HepG2 (cell line): ENCODE measurements around the gene TIMM44. TPM values are rescaled to one million over a fixed set of nuclear protein-coding genes. Genes with fewer than 3 reads are reported as not detected.
A peak's percentile ranks its signal among the peaks of the same experiment; 100 is the strongest.

Experiments used
- HNF4A ChIP-seq: sonication (generic); formaldehyde crosslinking; IDR thresholded peaks from 2 replicates; pipeline ENCODE4 v1.4.0; 2020; ENCODE audit warnings: missing genetic modification reagents
- NR2F1 ChIP-seq, 2 experiments: fragments of 450-650 bp in 1 of 2; formaldehyde crosslinking in 1 of 2; IDR thresholded peaks; 2 replicates each; pipeline versions ENCODE4 v1.5.0 to v1.6.1; 2016 to 2020; ENCODE audit warnings: mild to moderate bottlenecking in 1 of 2, missing compliant biosample characterization in 1 of 2, missing genetic modification reagents in 1 of 2, moderate library complexity in 1 of 2
- ONECUT2 ChIP-seq: sonication (generic); formaldehyde crosslinking; IDR thresholded peaks from 2 replicates; pipeline ENCODE4 v1.4.0; 2020; ENCODE audit warnings: missing genetic modification reagents
- POGZ ChIP-seq: sonication (generic); formaldehyde crosslinking; IDR thresholded peaks from 2 replicates; pipeline ENCODE4 v1.4.0; 2020; ENCODE audit warnings: mild to moderate bottlenecking, missing genetic modification reagents
- SALL2 ChIP-seq: sonication (generic); formaldehyde crosslinking; IDR thresholded peaks from 2 replicates; pipeline ENCODE4 v1.8.1; 2023; ENCODE audit warnings: mild to moderate bottlenecking, missing genetic modification reagents, inconsistent platforms
- SIN3A ChIP-seq: IDR thresholded peaks from 2 replicates; pipeline ENCODE4 v1.6.1; 2011; ENCODE audit warnings: low read depth, mild to moderate bottlenecking, control low read depth, low read length, borderline replicate concordance
- SNAI1 ChIP-seq: sonication (generic); formaldehyde crosslinking; IDR thresholded peaks from 2 replicates; pipeline ENCODE4 v1.5.0; 2020; ENCODE audit warnings: mild to moderate bottlenecking, missing genetic modification reagents, borderline replicate concordance
- STAG1 ChIP-seq: sonication (generic); formaldehyde crosslinking; IDR thresholded peaks from 2 replicates; pipeline ENCODE4 v1.4.0; 2020; ENCODE audit warnings: missing genetic modification reagents
- ZFP1 ChIP-seq: IDR thresholded peaks from 2 replicates; pipeline ENCODE4 v1.6.1; 2016
- ZFP41 ChIP-seq: sonication (generic); formaldehyde crosslinking; IDR thresholded peaks from 2 replicates; pipeline ENCODE4 v1.4.0; 2020; ENCODE audit warnings: mild to moderate bottlenecking, missing genetic modification reagents, borderline replicate concordance
- ZFP82 ChIP-seq: sonication (generic); formaldehyde crosslinking; IDR thresholded peaks from 2 replicates; pipeline ENCODE4 v1.5.1; 2020; ENCODE audit warnings: mild to moderate bottlenecking, missing genetic modification reagents, borderline replicate concordance
- ZNF124 ChIP-seq: sonication (generic); formaldehyde crosslinking; IDR thresholded peaks from 2 replicates; pipeline ENCODE4 v1.4.0; 2020; ENCODE audit warnings: missing genetic modification reagents
- ZNF543 ChIP-seq: sonication (generic); formaldehyde crosslinking; IDR thresholded peaks from 2 replicates; pipeline ENCODE4 v1.4.0; 2020; ENCODE audit warnings: mild to moderate bottlenecking, missing genetic modification reagents
- ZNF562 ChIP-seq: sonication (generic); formaldehyde crosslinking; IDR thresholded peaks from 2 replicates; pipeline ENCODE4 v1.8.0; 2022; ENCODE audit warnings: missing genetic modification reagents, borderline replicate concordance
- ZNF616 ChIP-seq: sonication (generic); formaldehyde crosslinking; IDR thresholded peaks from 2 replicates; pipeline ENCODE4 v1.5.0; 2020; ENCODE audit warnings: low read depth, mild to moderate bottlenecking, missing genetic modification reagents
- ZNF644 ChIP-seq: IDR thresholded peaks from 2 replicates; pipeline ENCODE4 v1.6.1; 2016; ENCODE audit warnings: low read depth
- ZNF746 ChIP-seq: sonication (generic); formaldehyde crosslinking; IDR thresholded peaks from 2 replicates; pipeline ENCODE4 v1.8.0; 2022; ENCODE audit warnings: mild to moderate bottlenecking, missing genetic modification reagents
- polyA plus RNA-seq, 8 experiments: library from polyadenylated mRNA; depleted of rRNA in 3 of 8; stranded (reverse) in 7 of 8; unstranded in 1 of 8; fragments of >200 nt; fragmentation: Illumina TruSeq in 4 of 8; extraction: Trizol in 4 of 8; gene quantifications; 2 replicates each; pipeline versions ENCODE4 v1.2.1 to v1.2.3, GENCODE V29; 2011 to 2016; ENCODE audit warnings: low read depth in 4 of 8, missing spikeins in 1 of 8, mixed read lengths in 1 of 8; ENCODE audit not compliant: insufficient read depth in 1 of 8
- total RNA-seq, 5 experiments: library from RNA; depleted of rRNA; stranded (reverse); fragments of >200 nt; fragmentation: Illumina TruSeq; extraction: Trizol; gene quantifications; 2 replicates each; pipeline ENCODE4 v1.2.3, GENCODE V29; 2016; ENCODE audit warnings: low read depth in 1 of 5
- TF ChIP-seq, protein P1 (sequence below): sonication (generic); formaldehyde crosslinking; IDR thresholded peaks from 2 replicates; pipeline ENCODE4 v1.4.0; 2020; ENCODE audit warnings: missing genetic modification reagents
- TF ChIP-seq, protein P2 (sequence below): sonication (generic); formaldehyde crosslinking; IDR thresholded peaks from 2 replicates; pipeline ENCODE4 v1.4.0; 2020; ENCODE audit warnings: missing genetic modification reagents, borderline replicate concordance
- TF ChIP-seq, protein P3 (sequence below): sonication (generic); formaldehyde crosslinking; IDR thresholded peaks from 2 replicates; pipeline ENCODE4 v1.8.1; 2023; ENCODE audit warnings: mild to moderate bottlenecking, inconsistent platforms, moderate library complexity, missing genetic modification reagents, borderline replicate concordance

TIMM44 gene
- total and polyA plus RNA-seq, 2 of the 13 experiments (the other 11 are each of a cell fraction or from before 2014, with no cell fraction given): 42.9 to 72.6 TPM

DNA sequence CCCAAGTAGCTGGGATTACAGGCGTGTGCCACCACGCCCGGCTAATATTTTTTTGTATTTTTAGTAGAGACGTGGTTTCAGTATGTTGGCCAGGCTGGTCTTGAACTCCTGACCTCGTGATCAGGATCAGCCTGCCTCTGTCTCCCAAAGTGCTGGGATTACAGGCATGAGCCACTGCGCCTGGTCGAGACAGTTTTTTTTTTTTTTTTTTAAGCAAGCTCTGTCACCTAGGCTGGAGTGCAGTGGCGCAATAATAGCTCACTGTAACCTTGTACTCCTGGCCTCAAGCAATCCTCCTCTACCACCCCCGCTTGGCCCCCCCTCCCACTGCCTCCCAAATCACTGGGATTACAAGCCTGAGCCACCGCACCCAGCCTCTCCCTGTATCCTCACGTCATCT is 46.2 kb downstream of the TIMM44 start (continued):
- TF ChIP-seq ZNF746 (no peak), ZNF644 (CRISPR knock-in tag) (no peak), POGZ (CRISPR knock-in tag) (0 out of 2 replicates have a peak, but pooled peaks have one; percentile 30), ONECUT2 (CRISPR knock-in tag) (no peak), ZFP41 (CRISPR knock-in tag) (no peak), ZFP1 (CRISPR knock-in tag) (no peak), ZNF543 (CRISPR knock-in tag) (no peak), SIN3A (no peak), SNAI1 (CRISPR knock-in tag) (no peak), ZFP82 (CRISPR knock-in tag) (no peak), SALL2 (no peak; the same call in 1 of the 2 replicates), ZNF562 (CRISPR knock-in tag) (no peak), HNF4A (CRISPR knock-in tag) (peak; percentile 71), NR2F1 (CRISPR knock-in tag; IDR thresholded peaks at IDR 0.05) (no peak), ZNF124 (CRISPR knock-in tag) (no peak), STAG1 (CRISPR knock-in tag) (no peak), ZNF616 (no peak)
- TF ChIP-seq, protein P1, sequence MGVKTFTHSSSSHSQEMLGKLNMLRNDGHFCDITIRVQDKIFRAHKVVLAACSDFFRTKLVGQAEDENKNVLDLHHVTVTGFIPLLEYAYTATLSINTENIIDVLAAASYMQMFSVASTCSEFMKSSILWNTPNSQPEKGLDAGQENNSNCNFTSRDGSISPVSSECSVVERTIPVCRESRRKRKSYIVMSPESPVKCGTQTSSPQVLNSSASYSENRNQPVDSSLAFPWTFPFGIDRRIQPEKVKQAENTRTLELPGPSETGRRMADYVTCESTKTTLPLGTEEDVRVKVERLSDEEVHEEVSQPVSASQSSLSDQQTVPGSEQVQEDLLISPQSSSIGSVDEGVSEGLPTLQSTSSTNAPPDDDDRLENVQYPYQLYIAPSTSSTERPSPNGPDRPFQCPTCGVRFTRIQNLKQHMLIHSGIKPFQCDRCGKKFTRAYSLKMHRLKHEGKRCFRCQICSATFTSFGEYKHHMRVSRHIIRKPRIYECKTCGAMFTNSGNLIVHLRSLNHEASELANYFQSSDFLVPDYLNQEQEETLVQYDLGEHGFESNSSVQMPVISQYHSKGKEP: no peak
- TF ChIP-seq, protein P2, sequence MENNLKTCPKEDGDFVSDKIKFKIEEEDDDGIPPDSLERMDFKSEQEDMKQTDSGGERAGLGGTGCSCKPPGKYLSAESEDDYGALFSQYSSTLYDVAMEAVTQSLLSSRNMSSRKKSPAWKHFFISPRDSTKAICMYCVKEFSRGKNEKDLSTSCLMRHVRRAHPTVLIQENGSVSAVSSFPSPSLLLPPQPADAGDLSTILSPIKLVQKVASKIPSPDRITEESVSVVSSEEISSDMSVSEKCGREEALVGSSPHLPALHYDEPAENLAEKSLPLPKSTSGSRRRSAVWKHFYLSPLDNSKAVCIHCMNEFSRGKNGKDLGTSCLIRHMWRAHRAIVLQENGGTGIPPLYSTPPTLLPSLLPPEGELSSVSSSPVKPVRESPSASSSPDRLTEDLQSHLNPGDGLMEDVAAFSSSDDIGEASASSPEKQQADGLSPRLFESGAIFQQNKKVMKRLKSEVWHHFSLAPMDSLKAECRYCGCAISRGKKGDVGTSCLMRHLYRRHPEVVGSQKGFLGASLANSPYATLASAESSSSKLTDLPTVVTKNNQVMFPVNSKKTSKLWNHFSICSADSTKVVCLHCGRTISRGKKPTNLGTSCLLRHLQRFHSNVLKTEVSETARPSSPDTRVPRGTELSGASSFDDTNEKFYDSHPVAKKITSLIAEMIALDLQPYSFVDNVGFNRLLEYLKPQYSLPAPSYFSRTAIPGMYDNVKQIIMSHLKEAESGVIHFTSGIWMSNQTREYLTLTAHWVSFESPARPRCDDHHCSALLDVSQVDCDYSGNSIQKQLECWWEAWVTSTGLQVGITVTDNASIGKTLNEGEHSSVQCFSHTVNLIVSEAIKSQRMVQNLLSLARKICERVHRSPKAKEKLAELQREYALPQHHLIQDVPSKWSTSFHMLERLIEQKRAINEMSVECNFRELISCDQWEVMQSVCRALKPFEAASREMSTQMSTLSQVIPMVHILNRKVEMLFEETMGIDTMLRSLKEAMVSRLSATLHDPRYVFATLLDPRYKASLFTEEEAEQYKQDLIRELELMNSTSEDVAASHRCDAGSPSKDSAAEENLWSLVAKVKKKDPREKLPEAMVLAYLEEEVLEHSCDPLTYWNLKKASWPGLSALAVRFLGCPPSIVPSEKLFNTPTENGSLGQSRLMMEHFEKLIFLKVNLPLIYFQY (CRISPR knock-in tag): no peak
- TF ChIP-seq, protein P3, sequence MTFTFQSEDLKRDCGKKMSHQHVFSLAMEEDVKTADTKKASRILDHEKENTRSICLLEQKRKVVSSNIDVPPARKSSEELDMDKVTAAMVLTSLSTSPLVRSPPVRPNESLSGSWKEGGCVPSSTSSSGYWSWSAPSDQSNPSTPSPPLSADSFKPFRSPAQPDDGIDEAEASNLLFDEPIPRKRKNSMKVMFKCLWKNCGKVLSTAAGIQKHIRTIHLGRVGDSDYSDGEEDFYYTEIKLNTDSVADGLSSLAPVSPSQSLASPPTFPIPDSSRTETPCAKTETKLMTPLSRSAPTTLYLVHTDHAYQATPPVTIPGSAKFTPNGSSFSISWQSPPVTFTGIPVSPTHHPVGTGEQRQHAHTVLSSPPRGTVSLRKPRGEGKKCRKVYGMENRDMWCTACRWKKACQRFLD: no peak
